ENCODE data around the gene MARVELD3.

DNA sequence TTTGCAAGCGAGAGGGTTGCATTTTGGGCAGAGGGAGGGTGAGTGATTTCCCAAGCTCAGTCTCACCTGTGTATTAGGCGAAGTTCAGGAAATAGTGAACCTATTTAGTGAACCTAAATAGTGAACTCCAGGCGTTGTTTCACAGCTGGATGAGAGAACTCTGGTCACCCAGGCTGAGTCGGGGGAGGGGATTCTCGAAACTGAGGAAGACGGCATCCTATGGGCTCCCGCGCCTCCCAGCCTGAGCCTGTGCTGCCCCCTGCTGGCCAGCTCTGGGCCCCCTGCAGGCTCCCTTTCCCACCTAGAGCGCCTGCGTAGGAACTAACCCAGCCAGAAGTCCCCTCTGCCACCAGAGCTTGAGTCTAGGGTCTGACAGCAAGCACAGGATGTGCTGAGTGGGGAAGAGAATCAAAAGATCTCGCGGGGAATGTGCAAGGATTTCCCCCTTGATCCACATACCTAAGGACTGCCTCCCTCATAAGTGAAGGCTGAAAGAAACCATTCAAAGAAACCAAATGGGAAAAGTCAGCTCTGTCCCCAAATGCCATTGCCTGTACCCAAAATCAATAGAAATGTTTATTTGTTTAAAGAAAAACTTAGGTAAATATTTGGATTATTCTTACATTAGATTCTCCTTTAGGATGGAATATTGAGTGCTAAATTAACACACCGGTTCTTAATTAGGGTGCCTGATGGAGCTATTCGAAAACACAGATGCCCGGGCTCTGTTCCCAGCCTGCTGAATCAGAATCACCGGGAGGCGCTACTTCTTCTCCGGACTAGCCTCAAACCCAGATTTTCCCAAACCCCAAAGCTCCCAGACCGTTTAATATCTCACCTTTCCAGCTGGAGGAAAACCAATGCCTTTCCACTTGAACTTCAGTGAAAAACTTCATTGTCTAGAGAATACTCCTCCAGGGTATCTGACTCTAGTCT is 14.8 kb upstream of the MARVELD3 start:
- TF ChIP-seq NFXL1 (CRISPR knock-in tag; IDR thresholded peaks at IDR 0.05) = no peak
- TF ChIP-seq HNRNPUL1 (IDR thresholded peaks at IDR 0.05; ENCODE audit: low read length) = no peak
- TF ChIP-seq, protein P1, sequence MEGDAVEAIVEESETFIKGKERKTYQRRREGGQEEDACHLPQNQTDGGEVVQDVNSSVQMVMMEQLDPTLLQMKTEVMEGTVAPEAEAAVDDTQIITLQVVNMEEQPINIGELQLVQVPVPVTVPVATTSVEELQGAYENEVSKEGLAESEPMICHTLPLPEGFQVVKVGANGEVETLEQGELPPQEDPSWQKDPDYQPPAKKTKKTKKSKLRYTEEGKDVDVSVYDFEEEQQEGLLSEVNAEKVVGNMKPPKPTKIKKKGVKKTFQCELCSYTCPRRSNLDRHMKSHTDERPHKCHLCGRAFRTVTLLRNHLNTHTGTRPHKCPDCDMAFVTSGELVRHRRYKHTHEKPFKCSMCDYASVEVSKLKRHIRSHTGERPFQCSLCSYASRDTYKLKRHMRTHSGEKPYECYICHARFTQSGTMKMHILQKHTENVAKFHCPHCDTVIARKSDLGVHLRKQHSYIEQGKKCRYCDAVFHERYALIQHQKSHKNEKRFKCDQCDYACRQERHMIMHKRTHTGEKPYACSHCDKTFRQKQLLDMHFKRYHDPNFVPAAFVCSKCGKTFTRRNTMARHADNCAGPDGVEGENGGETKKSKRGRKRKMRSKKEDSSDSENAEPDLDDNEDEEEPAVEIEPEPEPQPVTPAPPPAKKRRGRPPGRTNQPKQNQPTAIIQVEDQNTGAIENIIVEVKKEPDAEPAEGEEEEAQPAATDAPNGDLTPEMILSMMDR (IDR thresholded peaks at IDR 0.05 in 2 of 3, conservative IDR thresholded peaks at IDR 0.05 in 1 of 3; ENCODE audit: insufficient read depth in 2 of 3, low read depth in 1 of 3, low read length in 3 of 3) = peak; percentile 90 to 97 (median 95)
- TF ChIP-seq KDM1A (IDR thresholded peaks at IDR 0.05) = no peak
- TF ChIP-seq MTA1 (IDR thresholded peaks at IDR 0.05; ENCODE audit: borderline replicate concordance) = no peak
- no peak; the same call in 1 of the 2 replicates for TF ChIP-seq GABPB1 (CRISPR knock-in tag; IDR thresholded peaks at IDR 0.05)
- TF ChIP-seq, protein P2, sequence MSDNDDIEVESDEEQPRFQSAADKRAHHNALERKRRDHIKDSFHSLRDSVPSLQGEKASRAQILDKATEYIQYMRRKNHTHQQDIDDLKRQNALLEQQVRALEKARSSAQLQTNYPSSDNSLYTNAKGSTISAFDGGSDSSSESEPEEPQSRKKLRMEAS (CRISPR knock-in tag; IDR thresholded peaks at IDR 0.05) = no peak
